Adrenal gland (tissue), 5 donors: Measurements from ENCODE around the gene CYBC1.

Experiments
- POLR2A ChIP-seq, 2 donors: fragments of 450-650 bp; IDR thresholded peaks; one replicate each; pipeline ENCODE4 v1.6.1; 2017; ENCODE audit warnings: antibody characterized with exemption in 2 of 2, mild to moderate bottlenecking in 2 of 2, moderate library complexity in 1 of 2
- TF ChIP-seq, protein P1 (sequence below), 6 experiments: fragments of 450-650 bp in 4 of 6; fragments of 200-600 bp in 2 of 6; sonication (generic) in 1 of 6; IDR thresholded peaks; 1 replicate in 5 of 6; 2 replicates in 1 of 6; pipeline versions ENCODE4 v1.5.1 to v1.8.0; 2016 to 2021; ENCODE audit warnings: antibody characterized with exemption in 6 of 6, mild to moderate bottlenecking in 2 of 6, moderate library complexity in 1 of 6
- donor health status: DM: no; HTN: no; CAD: no.

DNA sequence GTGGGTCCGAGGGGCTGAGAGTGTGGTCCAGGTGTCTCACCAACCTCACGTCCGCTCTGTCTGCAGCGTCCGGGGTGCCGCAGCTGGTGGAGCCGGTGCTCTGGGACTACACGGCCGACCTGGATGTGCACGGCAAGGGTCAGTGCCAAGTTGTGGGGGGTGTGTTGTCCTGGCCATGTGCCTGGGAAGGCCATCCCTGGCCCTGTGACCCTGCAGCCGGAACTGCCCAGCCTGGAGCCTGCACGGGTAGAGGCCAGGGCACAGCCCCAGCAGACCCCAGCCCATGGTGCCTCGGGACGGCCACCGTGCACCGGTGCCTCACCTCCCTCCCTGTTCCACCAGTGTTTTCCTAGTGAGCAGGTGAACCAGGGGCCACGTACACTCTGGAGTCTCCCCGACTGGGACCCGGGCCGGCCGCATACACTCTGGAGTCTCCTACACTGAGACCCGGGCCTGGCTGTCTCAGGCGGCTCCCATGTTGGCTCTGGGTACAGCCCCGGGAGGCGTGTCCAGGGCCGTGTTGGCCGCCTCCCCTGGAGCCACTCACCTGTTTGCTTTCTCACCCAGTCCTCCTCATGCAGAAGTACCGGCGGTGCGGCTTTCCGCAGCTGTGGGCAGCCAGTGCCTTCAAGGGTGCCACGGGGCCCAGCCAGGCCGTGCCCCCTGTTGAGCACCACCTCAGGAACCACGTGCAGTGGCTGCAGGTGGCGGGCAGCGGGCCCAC, 13.8 kb downstream of the CYBC1 start:
- TF ChIP-seq, protein P1, sequence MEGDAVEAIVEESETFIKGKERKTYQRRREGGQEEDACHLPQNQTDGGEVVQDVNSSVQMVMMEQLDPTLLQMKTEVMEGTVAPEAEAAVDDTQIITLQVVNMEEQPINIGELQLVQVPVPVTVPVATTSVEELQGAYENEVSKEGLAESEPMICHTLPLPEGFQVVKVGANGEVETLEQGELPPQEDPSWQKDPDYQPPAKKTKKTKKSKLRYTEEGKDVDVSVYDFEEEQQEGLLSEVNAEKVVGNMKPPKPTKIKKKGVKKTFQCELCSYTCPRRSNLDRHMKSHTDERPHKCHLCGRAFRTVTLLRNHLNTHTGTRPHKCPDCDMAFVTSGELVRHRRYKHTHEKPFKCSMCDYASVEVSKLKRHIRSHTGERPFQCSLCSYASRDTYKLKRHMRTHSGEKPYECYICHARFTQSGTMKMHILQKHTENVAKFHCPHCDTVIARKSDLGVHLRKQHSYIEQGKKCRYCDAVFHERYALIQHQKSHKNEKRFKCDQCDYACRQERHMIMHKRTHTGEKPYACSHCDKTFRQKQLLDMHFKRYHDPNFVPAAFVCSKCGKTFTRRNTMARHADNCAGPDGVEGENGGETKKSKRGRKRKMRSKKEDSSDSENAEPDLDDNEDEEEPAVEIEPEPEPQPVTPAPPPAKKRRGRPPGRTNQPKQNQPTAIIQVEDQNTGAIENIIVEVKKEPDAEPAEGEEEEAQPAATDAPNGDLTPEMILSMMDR (IDR thresholded peaks at IDR 0.05), result no peak
- no peak for TF ChIP-seq POLR2A (IDR thresholded peaks at IDR 0.05)
